DLD1 (cell line): Measurements from ENCODE around the gene ITGAE.
"Not testable (repeated sequence)": the region's sequence is repeated elsewhere in the genome, so short reads cannot be mapped to it uniquely, and the experiment has no call there.

Experiments
- in situ Hi-C: cut with HindIII; loops from 2 replicates; pipeline ENCODE4 v1.10.0; 2017; ENCODE audit warnings: low sequenced_read_pairs

ITGAE gene, protein sequence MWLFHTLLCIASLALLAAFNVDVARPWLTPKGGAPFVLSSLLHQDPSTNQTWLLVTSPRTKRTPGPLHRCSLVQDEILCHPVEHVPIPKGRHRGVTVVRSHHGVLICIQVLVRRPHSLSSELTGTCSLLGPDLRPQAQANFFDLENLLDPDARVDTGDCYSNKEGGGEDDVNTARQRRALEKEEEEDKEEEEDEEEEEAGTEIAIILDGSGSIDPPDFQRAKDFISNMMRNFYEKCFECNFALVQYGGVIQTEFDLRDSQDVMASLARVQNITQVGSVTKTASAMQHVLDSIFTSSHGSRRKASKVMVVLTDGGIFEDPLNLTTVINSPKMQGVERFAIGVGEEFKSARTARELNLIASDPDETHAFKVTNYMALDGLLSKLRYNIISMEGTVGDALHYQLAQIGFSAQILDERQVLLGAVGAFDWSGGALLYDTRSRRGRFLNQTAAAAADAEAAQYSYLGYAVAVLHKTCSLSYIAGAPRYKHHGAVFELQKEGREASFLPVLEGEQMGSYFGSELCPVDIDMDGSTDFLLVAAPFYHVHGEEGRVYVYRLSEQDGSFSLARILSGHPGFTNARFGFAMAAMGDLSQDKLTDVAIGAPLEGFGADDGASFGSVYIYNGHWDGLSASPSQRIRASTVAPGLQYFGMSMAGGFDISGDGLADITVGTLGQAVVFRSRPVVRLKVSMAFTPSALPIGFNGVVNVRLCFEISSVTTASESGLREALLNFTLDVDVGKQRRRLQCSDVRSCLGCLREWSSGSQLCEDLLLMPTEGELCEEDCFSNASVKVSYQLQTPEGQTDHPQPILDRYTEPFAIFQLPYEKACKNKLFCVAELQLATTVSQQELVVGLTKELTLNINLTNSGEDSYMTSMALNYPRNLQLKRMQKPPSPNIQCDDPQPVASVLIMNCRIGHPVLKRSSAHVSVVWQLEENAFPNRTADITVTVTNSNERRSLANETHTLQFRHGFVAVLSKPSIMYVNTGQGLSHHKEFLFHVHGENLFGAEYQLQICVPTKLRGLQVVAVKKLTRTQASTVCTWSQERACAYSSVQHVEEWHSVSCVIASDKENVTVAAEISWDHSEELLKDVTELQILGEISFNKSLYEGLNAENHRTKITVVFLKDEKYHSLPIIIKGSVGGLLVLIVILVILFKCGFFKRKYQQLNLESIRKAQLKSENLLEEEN

DNA sequence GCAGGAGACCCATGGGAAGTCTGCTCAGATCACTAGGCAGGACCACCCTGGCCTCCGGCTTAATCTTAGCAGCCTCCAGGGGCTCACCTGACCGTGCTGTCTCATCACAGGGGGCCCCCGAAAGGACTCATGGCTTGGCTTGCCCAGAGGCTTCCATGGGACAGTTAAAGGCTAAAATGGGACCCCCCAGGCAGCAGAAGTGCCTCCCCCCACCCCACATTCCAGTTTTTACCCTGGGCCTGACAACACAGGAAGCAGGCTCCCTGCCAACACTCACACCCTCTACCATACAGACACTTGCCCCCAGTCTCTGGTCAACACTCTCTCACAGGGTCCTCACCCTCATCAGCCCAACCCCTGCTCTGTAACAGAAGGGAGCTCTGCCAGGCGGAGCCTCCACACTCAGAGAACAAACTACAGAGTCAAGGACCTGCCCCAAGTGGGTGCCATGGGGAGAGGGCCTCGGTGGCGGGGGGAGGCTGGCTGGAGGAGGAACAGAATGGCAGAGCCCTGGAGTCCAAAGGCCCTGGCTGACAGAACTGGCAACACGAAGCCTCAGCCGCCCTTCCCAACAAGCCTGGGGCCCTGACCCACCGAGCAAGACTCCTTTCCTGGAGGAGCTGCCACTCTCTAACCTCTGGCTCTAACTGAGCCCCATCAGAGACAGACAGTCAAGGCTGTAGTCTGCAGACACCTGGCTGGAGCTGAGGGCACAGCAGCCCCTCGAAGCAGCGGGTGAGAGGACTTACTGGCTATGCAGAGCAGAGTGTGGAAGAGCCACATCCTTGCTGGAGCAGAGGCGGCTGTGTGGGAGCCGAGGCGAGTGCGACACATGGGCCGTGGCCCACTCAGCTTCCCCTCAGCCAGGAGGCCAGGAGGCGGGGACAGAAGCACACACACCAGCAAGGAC is at the start of gene ITGAE:
ITGAE (minus strand) TSS at position 827 of the 910 bp plus-strand sequence; CDS start at position 783, 44 bp downstream.
- in situ Hi-C loops, result no loop called here

- in situ Hi-C loops, result no loop called here
Measured at GRCh38 chr17:3848229-3848835, 47.3 kb upstream of the ITGAE start.

GRCh38 chr17:3847165-3847670 is 46.2 kb upstream of the ITGAE start:
- in situ Hi-C loops, result no loop called here

DNA sequence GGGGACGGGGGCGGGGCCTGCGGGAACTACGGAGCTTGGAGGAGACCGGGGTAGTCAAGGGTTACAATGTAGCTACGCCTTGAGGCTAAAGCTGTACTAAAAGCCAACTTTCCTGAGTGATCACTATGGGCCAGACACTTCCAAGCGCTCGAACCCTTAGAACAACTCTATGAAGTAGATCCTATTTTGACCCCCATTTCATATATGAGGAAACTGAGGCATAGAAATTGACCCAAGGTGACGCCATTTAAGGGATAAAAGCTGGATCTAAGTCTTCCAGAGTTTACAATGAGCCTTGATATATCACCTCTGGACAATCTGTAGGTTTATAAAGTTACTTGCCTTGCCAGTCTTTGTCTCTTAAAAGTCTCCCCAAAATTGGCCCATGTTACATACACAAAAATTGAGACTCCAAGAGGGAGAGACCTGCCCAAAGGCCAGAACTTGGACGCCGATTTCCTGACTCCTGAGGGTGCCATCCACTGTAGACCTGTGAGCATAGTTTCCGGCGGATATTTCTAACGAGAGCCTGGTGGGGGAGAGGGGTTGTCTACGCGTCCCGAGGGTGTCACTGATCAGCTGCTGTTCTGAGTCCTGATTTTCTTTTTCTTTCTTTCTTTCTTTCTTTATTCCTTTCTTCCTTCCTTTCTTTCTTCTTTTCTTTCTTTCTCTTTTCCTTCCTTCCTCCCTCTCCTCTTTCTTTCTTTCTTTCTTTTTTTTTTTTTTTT is 45.6 kb upstream of the ITGAE start:
- in situ Hi-C loops, result no loop called here

GRCh38 chr17:3845621-3846436 is 44.8 kb upstream of the ITGAE start, which contains the start of gene NCBP3:
TSS of gene NCBP3 (minus strand) at chr17:3846246. CDS start at chr17:3846223, 23 bp downstream.
- in situ Hi-C loops, result no loop called here

DNA sequence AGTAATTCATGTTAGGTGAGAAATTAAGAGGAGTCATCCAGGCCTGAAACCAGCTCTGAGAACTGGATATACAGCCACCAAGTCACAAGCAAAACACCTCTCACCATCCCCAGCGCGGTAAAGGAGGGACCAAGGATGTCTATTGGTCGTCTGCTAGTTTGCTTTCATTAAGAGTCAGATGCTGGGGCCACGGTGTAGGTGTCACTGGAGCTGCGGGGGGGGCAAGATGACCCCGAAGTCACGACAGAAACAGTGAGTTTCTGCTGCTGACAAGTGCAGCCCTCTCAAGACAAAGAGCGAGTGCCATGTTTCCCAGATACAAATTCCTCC is 44.3 kb upstream of the ITGAE start:
- in situ Hi-C loops, result no loop called here

- in situ Hi-C loops, result not testable (repeated sequence)
Measured at GRCh38 chr17:3844556-3844955, 43.6 kb upstream of the ITGAE start.

GRCh38 chr17:3843935-3844516 is 43.0 kb upstream of the ITGAE start:
- in situ Hi-C loops, result no loop called here

GRCh38 chr17:3838206-3838605 is 37.2 kb upstream of the ITGAE start:
- in situ Hi-C loops, result no loop called here

- in situ Hi-C loops, result no loop called here
Measured at GRCh38 chr17:3836551-3836950, 35.6 kb upstream of the ITGAE start.

DNA sequence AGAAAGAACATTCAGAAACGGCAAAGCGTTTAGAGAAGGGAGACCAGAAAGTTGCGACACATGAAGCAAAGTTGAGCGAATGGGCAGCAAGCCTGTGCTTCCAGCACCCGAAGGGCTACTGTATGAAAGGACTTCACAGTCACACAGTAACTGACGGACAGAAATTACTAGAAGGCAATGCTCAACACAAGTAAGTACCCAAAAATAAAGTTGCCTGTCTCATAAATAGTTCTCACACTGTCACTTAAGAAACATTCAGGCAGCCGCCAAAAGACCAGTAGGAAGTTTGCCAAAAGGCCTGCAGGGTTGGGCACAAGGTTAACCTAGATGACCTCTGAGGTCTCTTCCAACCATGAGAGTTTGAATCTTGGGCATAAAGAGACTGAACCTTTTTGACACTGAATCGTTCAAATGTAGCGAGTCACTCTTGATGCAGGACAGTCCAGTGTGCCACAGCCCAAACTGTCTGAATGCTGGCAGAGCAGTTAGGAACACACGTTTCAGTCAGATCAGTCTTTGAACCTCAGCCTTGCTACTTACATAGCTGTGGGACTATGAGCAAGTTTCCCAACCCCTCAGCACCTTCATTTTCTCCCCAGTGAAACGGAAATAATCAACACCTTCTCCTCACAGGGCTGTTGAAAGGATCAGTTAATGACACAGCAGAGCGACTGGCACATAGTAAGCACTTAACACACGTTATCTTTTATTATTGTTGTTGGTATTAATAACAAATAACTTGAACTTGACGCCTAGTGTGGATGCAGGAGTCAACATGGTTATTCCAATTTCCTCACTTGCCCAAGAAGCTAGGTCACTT is 34.6 kb upstream of the ITGAE start:
- in situ Hi-C loops, result no loop called here

DNA sequence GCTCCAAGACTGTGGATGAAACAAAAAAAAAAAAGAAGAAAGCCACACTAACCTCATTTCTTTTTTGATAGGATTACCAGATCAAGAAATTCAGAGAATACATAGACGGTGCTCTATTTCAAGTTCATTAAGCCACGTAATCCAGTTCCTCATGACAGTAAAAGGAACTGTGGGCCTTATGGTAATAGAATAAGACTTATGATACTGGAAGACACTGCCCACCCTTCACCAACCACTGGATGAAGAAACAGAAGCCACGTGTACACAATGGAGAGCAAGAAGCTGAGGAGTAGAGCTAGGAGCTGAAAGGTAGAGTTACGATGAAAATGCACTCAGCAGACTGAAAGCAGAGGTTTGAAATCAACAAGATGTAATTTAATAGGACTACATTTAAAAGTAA is 33.8 kb upstream of the ITGAE start:
- in situ Hi-C loops, result no loop called here

GRCh38 chr17:3828852-3829232 is 27.9 kb upstream of the ITGAE start:
- in situ Hi-C loops, result no loop called here

DNA sequence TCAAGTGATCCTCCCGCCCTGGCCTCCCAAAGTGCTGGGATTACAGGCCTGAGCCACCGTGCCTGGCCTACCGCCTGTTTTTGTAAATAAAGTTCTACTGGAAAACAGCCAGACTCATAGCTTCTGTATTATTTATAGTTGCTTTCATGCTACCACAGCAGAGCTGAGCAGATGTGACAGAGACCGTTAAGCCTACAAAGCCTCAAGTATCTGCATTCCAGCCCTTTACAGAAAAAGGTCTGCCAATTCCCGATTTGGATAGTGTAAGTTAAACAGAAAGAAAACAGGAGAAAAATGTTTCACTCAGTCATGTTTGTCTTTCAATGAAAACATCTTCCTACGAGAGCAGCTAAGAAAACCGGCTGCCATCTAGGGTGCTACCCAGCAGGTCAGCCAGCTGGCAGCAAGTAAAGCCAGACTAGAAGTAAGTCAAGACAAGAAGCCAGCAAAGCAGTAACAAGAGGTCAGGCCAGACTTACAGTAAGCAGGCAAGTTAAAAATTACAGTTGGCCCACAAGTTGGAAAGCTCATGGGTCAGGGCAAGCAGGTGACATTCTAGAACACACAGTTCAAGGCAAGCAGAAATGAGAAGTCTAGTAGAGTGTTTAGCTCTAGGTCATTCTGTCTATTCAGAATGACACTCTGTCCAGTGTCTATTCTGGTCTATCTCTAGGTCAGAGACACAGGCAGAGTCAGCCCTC is 27.3 kb upstream of the ITGAE start:
- in situ Hi-C loops, result no loop called here

GRCh38 chr17:3827124-3827773 is 26.3 kb upstream of the ITGAE start:
- in situ Hi-C loops, result no loop called here

DNA sequence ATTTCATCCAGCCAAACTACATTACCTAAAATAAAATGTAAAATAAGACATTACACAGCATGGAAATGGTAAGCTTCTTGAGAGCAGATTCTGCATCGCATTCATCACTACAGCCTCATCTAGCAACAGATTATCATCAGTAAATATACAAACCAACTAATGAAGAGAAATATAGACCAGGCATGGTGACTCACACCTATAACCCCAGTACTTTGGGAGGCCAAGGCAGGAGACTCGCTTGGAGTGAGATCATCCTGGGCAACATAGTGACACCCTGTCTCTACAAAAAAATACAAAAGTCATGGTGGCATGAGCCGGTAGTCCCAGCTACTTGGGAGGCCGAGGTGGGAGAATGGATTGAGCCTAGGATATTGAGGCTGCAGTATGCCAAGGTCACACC is 25.2 kb upstream of the ITGAE start:
- in situ Hi-C loops, result no loop called here
